Skeletal muscle tissue (tissue), 4 donors: ENCODE results near the gene ANTXR2. TPM values are rescaled to one million over a fixed set of nuclear protein-coding genes. Genes with fewer than 3 reads are reported as not detected.

Experiments
- H3K27ac ChIP-seq: one replicate; pipeline ENCODE4 v1.7.0; 2013; ENCODE audit warnings: mild to moderate bottlenecking, low read depth, low read length, inconsistent platforms
- H3K27me3 ChIP-seq, 3 donors: one replicate each; pipeline ENCODE4 v1.7.0; 2013; ENCODE audit warnings: low read length in 3 of 3; ENCODE audit not compliant: control insufficient read depth in 3 of 3, insufficient read depth in 3 of 3
- H3K36me3 ChIP-seq, 3 donors: one replicate each; pipeline ENCODE4 v1.7.0; 2013; ENCODE audit warnings: low read length in 3 of 3; ENCODE audit not compliant: control insufficient read depth in 3 of 3, insufficient read depth in 3 of 3
- H3K4me1 ChIP-seq, 3 donors: one replicate each; pipeline ENCODE4 v1.7.0; 2013; ENCODE audit warnings: low read length in 3 of 3, mild to moderate bottlenecking in 3 of 3; ENCODE audit not compliant: control insufficient read depth in 3 of 3, insufficient read depth in 3 of 3
- H3K4me3 ChIP-seq, 3 donors: one replicate each; pipeline ENCODE4 v1.7.0; 2013; ENCODE audit warnings: low read length in 3 of 3
- H3K9ac ChIP-seq, 3 donors: one replicate each; pipeline ENCODE4 v1.7.0; 2013; ENCODE audit warnings: low read length in 3 of 3, mild to moderate bottlenecking in 3 of 3, moderate library complexity in 2 of 3, low read depth in 1 of 3
- H3K9me3 ChIP-seq, 3 donors: one replicate each; pipeline ENCODE4 v1.7.0; 2013; ENCODE audit warnings: low read length in 3 of 3; ENCODE audit not compliant: control insufficient read depth in 3 of 3
- total RNA-seq: library from RNA; depleted of rRNA; stranded (reverse); fragments of >200 nt; gene quantifications from one replicate; pipeline ENCODE4 v1.2.3, GENCODE V29; 2014
- donor health status: Osteomylitis.

The ANTXR2 gene
- total RNA-seq, 1 donor from 2014 or later, result 45.9 TPM

- Histone ChIP-seq H3K9me3 (peaks cover 0 to 2% (median 0%) of the 10 kb centered on the region in 3 donors), H3K27ac (no peak overlapping the region), H3K9ac (no peak overlapping the region), H3K27me3 (peaks cover 0 to 3% (median 0%) of the 10 kb centered on the region in 3 donors), H3K36me3 (no peaks in the 10 kb centered on the region), H3K4me1 (peaks cover 0 to 4% (median 0%) of the 10 kb centered on the region in 3 donors), H3K4me3 (peak overlapping the region in 1 of 3 donors; percentile 4)
Observed at GRCh38 chr4:80079255-80079923, 6.4 kb upstream of the ANTXR2 start.

GRCh38 chr4:80078346-80079092, 5.5 kb upstream of the ANTXR2 start:
- H3K36me3 ChIP-seq, result no peaks in the 10 kb centered on the region
- H3K27ac ChIP-seq, result no peak overlapping the region
- H3K9me3 ChIP-seq, result peaks cover 0 to 2% (median 0%) of the 10 kb centered on the region in 3 donors
- peaks cover 0 to 4% (median 0%) of the 10 kb centered on the region in 3 donors for H3K4me1 ChIP-seq
- H3K4me3 ChIP-seq, result peak overlapping the region in 1 of 3 donors; percentile 4
- no peak overlapping the region for H3K9ac ChIP-seq
- H3K27me3 ChIP-seq, result peaks cover 0 to 3% (median 0%) of the 10 kb centered on the region in 3 donors

GRCh38 chr4:80077639-80078038, 4.6 kb upstream of the ANTXR2 start:
- Histone ChIP-seq H3K4me1 (peaks cover 2 to 7% (median 4%) of the 10 kb centered on the region in 3 donors), H3K4me3 (no peak overlapping the region), H3K9me3 (peaks cover 0 to 2% (median 0%) of the 10 kb centered on the region in 3 donors), H3K9ac (no peak overlapping the region), H3K27me3 (peaks cover 0 to 3% (median 0%) of the 10 kb centered on the region in 3 donors), H3K27ac (no peak overlapping the region), H3K36me3 (no peaks in the 10 kb centered on the region)

- H3K9ac ChIP-seq, result no peak overlapping the region
- H3K27ac ChIP-seq, result no peak overlapping the region
- no peak overlapping the region for H3K4me3 ChIP-seq
- H3K36me3 ChIP-seq, result no peaks in the 10 kb centered on the region
- peaks cover 2 to 12% (median 7%) of the 10 kb centered on the region in 3 donors for H3K4me1 ChIP-seq
- H3K9me3 ChIP-seq, result no peaks in the 10 kb centered on the region
- peaks cover 0 to 3% (median 0%) of the 10 kb centered on the region in 3 donors for H3K27me3 ChIP-seq
Observed at GRCh38 chr4:80076681-80077080, 3.7 kb upstream of the ANTXR2 start.

GRCh38 chr4:80075995-80076675, 3.1 kb upstream of the ANTXR2 start:
- Histone ChIP-seq H3K27me3 (no peaks in the 10 kb centered on the region), H3K4me3 (no peak overlapping the region), H3K9ac (no peak overlapping the region), H3K9me3 (no peaks in the 10 kb centered on the region), H3K4me1 (peaks cover 2 to 12% (median 10%) of the 10 kb centered on the region in 3 donors), H3K27ac (no peak overlapping the region), H3K36me3 (no peaks in the 10 kb centered on the region)

- no peak overlapping the region for H3K27ac ChIP-seq
- no peaks in the 10 kb centered on the region for H3K9me3 ChIP-seq
- H3K9ac ChIP-seq, result no peak overlapping the region
- no peak overlapping the region for H3K4me3 ChIP-seq
- H3K27me3 ChIP-seq, result no peaks in the 10 kb centered on the region
- peaks cover 2 to 16% (median 12%) of the 10 kb centered on the region in 3 donors for H3K4me1 ChIP-seq
- no peaks in the 10 kb centered on the region for H3K36me3 ChIP-seq
Observed at GRCh38 chr4:80074651-80075050, 1.6 kb upstream of the ANTXR2 start.

GRCh38 chr4:80074069-80074468, 1.0 kb upstream of the ANTXR2 start:
- Histone ChIP-seq H3K27me3 (no peaks in the 10 kb centered on the region), H3K9me3 (no peaks in the 10 kb centered on the region), H3K27ac (no peak overlapping the region), H3K4me3 (no peak overlapping the region), H3K4me1 (peaks cover 2 to 16% (median 12%) of the 10 kb centered on the region in 3 donors), H3K9ac (no peak overlapping the region), H3K36me3 (no peaks in the 10 kb centered on the region)

- Histone ChIP-seq H3K27me3 (no peaks in the 10 kb centered on the region), H3K27ac (peak overlapping the region; percentile 81), H3K9me3 (no peaks in the 10 kb centered on the region), H3K4me1 (peaks cover 2 to 16% (median 12%) of the 10 kb centered on the region in 3 donors), H3K4me3 (peak overlapping the region; percentile 82 to 88 (median 84)), H3K9ac (peak overlapping the region; percentile 83 to 87 (median 85)), H3K36me3 (no peaks in the 10 kb centered on the region)
Observed at GRCh38 chr4:80073473-80074008, 512 bp upstream of the ANTXR2 start.

GRCh38 chr4:80072228-80072743, 743 bp downstream of the ANTXR2 start:
- H3K4me1 ChIP-seq, result peaks cover 2 to 16% (median 12%) of the 10 kb centered on the region in 3 donors

More at GRCh38 chr4:80072228-80072743, 743 bp downstream of the ANTXR2 start:
- H3K36me3 ChIP-seq, result peaks cover 0 to under 1% (median 0%) of the 10 kb centered on the region in 3 donors
- H3K4me3 ChIP-seq, result peak overlapping the region; percentile 82 to 88 (median 84)
- peak overlapping the region; percentile 83 to 87 (median 85) for H3K9ac ChIP-seq
- H3K9me3 ChIP-seq, result no peaks in the 10 kb centered on the region
- H3K27ac ChIP-seq, result peak overlapping the region; percentile 81
- no peaks in the 10 kb centered on the region for H3K27me3 ChIP-seq
